Skin of body (tissue), 3 donors: ENCODE data around the gene DNAJB12. TPM values are rescaled to one million over a fixed set of nuclear protein-coding genes. Genes with fewer than 3 reads are reported as not detected.

ENCODE experiments used
- DNase-seq: peaks from one replicate; lab custom pipeline; 2025; lab: John Stamatoyannopoulos, UW
- small RNA-seq: library from RNA; depleted of rRNA; stranded (forward); fragments of <200 nt; gene quantifications from one replicate; pipeline ENCODE3, GENCODE V24; 2014; ENCODE audit warnings: low replicate concordance
- total RNA-seq: library from RNA; depleted of rRNA; stranded (reverse); fragments of >200 nt; gene quantifications from one replicate; pipeline ENCODE4 v1.2.3, GENCODE V29; 2014

The DNAJB12 gene
- total RNA-seq, 1 donor from 2014 or later, result 16.5 TPM

- DNase-seq, result no peak
These were observed 59.3 kb downstream of the DNAJB12 start for GRCh38 chr10:72295330-72295910.

DNA sequence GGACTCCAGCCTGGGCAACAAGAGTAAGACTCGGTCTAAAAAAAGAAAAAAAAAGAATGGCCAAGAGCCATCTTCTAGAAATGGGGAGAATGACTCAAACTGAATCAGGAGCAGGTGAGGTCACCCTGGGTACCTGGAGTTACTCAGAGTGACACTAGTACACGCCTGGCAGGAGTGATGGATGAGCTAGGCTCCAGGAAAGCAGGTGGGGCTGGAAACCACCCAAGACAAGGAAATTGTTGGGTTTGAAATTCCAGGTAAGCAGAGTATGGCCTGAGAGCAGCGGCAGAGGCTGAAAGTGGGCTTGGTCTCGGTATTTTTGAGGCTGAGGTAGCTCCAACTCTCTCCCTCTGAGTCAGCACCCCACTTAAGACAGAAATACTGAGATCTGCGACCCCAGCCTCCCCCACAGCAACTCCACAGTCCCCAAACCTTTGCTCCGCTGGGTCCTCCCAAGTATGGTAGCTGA, 62.5 kb downstream of the DNAJB12 start:
- no peak for DNase-seq

GRCh38 chr10:72291019-72291532, 63.6 kb downstream of the DNAJB12 start:
- no peak for DNase-seq

DNA sequence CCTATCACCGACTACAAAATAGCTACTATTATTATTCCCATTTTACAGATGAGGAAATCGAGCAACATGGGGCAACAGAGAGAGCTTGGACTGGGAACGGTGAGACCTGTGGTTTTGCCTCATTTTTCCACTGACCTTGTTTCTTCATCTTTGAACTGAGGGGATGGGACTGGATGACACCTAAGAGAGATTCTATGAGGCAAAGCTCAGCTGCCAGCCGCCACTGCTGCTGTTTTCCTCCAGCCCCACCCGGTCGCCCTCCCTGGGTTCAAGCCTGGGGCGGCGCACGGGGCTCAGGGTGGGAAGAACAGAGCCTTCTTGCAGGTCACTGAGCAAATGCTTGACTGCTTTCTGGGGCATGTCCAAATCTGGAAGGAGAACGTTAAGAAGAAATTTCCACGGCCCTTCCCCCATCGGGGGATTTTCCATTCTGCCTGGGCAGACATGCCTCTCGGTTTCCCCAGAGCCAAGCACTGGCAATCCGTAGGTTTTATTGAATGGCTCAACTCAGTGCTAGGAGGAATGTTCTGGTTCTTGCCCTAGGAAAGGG, 68.7 kb downstream of the DNAJB12 start:
- no peak for DNase-seq

DNA sequence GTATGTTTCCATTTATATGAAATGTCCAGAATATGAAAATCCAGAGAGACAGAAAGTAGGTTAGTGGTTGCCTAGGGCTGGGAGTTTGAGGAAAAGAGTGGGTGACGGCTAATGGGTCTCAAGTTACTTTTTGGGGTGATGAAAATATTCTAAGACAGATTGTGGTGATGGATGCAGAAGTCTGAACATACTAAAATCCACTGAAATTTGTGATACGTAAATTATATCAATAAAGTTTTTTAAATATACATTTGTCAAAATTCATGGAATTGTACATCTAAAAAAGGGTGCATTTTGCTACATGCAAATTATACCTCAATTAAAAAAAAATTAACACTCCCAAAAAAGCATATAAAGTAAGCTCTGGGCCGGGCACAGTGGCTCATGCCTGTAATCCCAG, 71.6 kb downstream of the DNAJB12 start:
- DNase-seq, result no peak

Small RNA genes within 50 kb of the gene (small RNA-seq; reads per million reads assigned to genes)
- not detected for gene RNU6-805P

Other genes with a start within 250 kb of the DNAJB12 start
- 54.7 TPM for gene ANAPC16, start 138.9 kb downstream of the DNAJB12 start, total RNA-seq
- 23.0 TPM for gene ASCC1, start 138.6 kb downstream of the DNAJB12 start, total RNA-seq
- 124 TPM for gene DDIT4, start 81.0 kb downstream of the DNAJB12 start, total RNA-seq